Upper lobe of left lung (tissue), 4 donors: ENCODE data around the gene ENDOV.

Experiments
- POLR2AphosphoS5 ChIP-seq, 2 donors: sonication (generic); formaldehyde crosslinking; IDR thresholded peaks; one replicate each; pipeline ENCODE4 v1.5.1; 2017; ENCODE audit warnings: antibody characterized with exemption in 2 of 2
- TF ChIP-seq, protein P1 (sequence below), 6 experiments: fragments of 450-650 bp in 4 of 6; fragments of 200-600 bp in 2 of 6; sonication (generic) in 2 of 6; IDR thresholded peaks; one replicate each; pipeline ENCODE4 v1.5.1; 2016 to 2019; ENCODE audit warnings: antibody characterized with exemption in 6 of 6

DNA sequence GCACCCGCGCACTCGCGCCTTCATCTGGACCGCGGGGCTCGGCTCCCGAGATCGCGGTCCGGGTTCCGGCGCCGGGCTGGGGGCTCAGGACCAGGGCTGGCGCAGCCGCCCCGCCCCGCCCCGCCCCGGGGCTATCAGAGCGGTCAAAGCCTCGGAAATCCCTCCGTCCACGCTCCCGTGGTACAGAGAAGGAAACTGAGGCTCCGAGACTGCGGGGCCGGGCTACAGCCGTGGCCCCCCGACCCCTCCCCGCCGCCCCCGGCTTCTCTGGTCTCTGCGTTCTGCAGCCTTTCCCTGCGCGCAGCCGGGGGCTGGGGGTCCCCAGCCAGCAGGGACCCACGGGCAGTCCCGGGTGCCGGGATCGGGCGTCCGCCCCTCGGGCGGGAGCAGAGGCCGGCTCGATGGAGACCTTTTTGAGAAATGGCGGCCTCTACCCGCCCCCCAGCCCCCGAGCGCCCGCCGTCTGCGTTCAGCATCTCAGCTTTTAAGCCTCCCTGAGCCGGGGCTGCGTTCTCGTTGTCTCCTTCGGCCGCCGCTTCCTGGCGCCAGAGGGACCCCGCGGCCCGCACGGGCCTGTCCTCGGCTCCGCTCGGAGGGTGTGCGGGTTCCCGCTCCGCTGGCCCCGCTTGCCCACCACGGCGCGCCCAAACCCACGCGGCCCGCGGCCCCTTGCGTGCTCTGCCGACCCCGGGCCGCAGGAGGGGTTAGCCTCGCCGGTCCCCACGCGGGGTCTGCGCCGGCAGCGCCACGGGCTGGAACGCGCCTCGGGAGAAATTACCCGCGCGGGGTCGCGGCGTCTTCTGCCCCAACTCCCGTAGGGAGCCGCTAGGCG, 62.9 kb downstream of the ENDOV start:
- TF ChIP-seq, protein P1, sequence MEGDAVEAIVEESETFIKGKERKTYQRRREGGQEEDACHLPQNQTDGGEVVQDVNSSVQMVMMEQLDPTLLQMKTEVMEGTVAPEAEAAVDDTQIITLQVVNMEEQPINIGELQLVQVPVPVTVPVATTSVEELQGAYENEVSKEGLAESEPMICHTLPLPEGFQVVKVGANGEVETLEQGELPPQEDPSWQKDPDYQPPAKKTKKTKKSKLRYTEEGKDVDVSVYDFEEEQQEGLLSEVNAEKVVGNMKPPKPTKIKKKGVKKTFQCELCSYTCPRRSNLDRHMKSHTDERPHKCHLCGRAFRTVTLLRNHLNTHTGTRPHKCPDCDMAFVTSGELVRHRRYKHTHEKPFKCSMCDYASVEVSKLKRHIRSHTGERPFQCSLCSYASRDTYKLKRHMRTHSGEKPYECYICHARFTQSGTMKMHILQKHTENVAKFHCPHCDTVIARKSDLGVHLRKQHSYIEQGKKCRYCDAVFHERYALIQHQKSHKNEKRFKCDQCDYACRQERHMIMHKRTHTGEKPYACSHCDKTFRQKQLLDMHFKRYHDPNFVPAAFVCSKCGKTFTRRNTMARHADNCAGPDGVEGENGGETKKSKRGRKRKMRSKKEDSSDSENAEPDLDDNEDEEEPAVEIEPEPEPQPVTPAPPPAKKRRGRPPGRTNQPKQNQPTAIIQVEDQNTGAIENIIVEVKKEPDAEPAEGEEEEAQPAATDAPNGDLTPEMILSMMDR (IDR thresholded peaks at IDR 0.05) = peak; percentile 9 to 45 (median 36)
- no peak for TF ChIP-seq POLR2AphosphoS5 (IDR thresholded peaks at IDR 0.05)
